ENCODE measurements around the gene COL28A1. TPM values are rescaled to one million over a fixed set of nuclear protein-coding genes. Genes with fewer than 3 reads are reported as not detected.
A peak's percentile ranks its signal among the peaks of the same experiment; 100 is the strongest.

Gene COL28A1
- not detected for polyA plus RNA-seq

DNA sequence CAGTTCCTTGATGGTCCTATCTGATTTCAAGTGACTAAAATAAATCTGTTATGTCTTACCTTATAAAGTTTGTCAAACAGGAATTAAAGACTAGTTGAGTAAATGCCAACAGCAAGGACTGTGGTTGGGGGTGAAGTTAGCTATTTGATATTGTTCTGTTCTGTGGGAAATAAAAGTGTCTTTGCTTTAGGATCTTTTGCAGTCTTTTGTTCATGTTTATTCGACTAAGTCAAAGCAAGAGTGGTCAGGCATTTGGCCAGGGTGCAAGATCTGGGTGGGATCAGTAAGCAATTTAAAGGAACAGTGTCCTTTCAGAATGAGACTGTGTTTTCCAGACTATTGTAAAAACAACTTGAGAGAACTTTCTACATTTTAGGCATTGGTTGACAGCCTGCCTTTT lies at the start of gene COL28A1:
Gene COL28A1, minus strand, starts transcription at position 183 of the 400 bp plus-strand sequence. CDS start 2,998 bp downstream, outside the sequence.
- Mint-ChIP-seq H3K27me3 (peaks cover 1% of the 10 kb centered on the region), H3K9me3 (peaks cover 0 to 3% (median 0%) of the 10 kb centered on the region in 3 donors), H3K4me1 (no peaks in the 10 kb centered on the region), H3K36me3 (no peaks in the 10 kb centered on the region), H3K4me3 (no peak within 1 kb of the TSS), H3K27ac (no peak within 1 kb of the TSS)

- Mint-ChIP-seq H3K27ac (no peak overlapping the region), H3K9me3 (no peaks in the 10 kb centered on the region), H3K4me1 (peaks cover 0 to 4% (median 2%) of the 10 kb centered on the region in 3 donors), H3K4me3 (no peak overlapping the region), H3K27me3 (no peaks in the 10 kb centered on the region), H3K36me3 (no peaks in the 10 kb centered on the region)
These were observed 49.0 kb upstream of the COL28A1 start for GRCh38 chr7:7584653-7585052.

DNA sequence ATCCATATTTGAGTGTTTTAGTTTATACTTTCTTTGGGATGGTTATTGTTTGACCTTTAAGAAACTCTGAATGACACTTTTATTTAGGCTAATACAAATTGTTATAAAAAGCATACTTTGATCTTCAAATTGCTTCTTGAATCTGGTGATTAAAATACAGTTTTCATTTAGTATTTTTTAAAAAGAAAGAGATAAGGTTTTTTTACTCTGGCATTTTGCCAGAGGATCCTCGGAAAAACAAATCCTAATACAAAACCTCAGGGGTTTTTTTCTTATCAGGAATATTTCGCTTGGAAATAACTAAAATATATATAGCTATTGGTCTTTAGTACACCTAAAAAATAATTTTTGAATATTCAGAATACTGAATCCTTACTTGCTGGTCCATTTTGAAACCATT lies 48.1 kb upstream of the COL28A1 start:
- no peak overlapping the region for H3K27ac Mint-ChIP-seq

DNA sequence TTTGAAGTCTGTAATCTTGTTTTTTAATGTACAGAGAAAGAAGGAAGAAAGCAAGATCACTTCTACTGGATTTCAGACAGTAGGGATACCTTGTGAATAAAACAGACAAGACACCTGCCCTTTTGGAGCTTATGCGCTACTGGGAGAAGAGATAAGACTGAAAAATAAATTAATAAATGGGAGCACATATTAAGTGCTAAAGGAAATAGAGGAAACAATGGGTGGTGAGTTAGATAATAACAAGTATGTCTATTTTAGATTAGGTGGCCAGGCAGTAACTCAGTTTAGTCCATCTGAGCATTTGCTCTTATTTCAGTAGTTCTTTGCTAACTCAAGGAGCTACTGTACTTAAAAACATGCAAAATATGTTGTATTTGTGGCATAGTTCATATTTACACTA lies 46.9 kb upstream of the COL28A1 start:
- peaks cover 0 to 4% (median 3%) of the 10 kb centered on the region in 3 donors for H3K4me1 Mint-ChIP-seq
- no peak overlapping the region for H3K4me3 Mint-ChIP-seq
- H3K9me3 Mint-ChIP-seq: no peaks in the 10 kb centered on the region
- H3K27me3 Mint-ChIP-seq: no peaks in the 10 kb centered on the region
- H3K27ac Mint-ChIP-seq: peak overlapping the region in 1 of 3 donors; percentile 87
- H3K36me3 Mint-ChIP-seq: no peaks in the 10 kb centered on the region

More for the DNA sequence above, 48.1 kb upstream of the COL28A1 start:
- H3K4me3 Mint-ChIP-seq: no peak overlapping the region
- H3K27me3 Mint-ChIP-seq: no peaks in the 10 kb centered on the region
- no peaks in the 10 kb centered on the region for H3K9me3 Mint-ChIP-seq
- H3K4me1 Mint-ChIP-seq: peaks cover 0 to 4% (median 2%) of the 10 kb centered on the region in 3 donors
- H3K36me3 Mint-ChIP-seq: no peaks in the 10 kb centered on the region

- Mint-ChIP-seq H3K4me3 (no peak overlapping the region), H3K27ac (no peak overlapping the region), H3K27me3 (no peaks in the 10 kb centered on the region), H3K9me3 (no peaks in the 10 kb centered on the region), H3K4me1 (peaks cover 0 to 4% (median 3%) of the 10 kb centered on the region in 3 donors), H3K36me3 (no peaks in the 10 kb centered on the region)
These were observed 46.0 kb upstream of the COL28A1 start for GRCh38 chr7:7581531-7582179.

DNA sequence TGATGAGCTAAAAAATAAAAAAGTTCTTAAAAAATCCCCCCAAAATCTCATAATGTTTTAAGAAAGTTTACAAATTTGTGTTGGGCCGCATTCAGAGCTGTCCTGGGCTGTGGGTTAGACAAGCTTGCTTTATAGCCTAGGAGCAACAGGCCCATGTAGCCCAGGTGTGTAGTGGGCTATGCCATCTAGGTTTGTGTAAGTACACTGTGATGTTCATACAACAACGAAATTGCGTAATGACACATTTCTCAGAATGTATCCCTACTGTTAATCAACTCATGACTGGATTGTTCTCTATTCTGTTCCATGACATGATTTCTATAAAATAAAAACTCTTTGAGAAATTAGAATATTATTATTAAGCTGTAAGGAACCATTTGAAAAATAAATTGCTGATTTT lies 44.0 kb upstream of the COL28A1 start:
- Mint-ChIP-seq H3K36me3 (no peaks in the 10 kb centered on the region), H3K4me3 (peak overlapping the region in 1 of 4 donors; percentile 19), H3K9me3 (no peaks in the 10 kb centered on the region), H3K27ac (no peak overlapping the region), H3K4me1 (peaks cover 0 to 4% (median 4%) of the 10 kb centered on the region in 3 donors), H3K27me3 (no peaks in the 10 kb centered on the region)

DNA sequence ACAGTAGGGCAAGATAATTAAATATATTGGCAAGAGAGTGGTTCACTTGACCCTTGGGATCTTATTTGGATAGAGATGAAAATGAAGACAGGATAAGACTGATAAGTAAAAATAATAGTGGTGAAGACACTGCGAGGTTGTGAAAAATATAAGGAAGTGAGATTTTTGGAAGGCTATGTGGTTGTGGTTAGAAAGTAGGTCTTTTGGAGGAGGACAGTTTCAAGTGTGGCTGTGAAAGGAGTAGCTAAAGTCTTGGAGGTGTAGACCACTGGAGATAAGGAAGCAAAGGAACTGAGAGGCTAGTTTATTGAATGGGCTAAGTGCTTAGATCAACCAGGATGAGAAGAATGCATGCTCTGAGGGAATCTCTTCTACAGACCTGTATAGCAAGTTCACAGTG lies 42.2 kb upstream of the COL28A1 start:
- Mint-ChIP-seq H3K9me3 (no peaks in the 10 kb centered on the region), H3K36me3 (no peaks in the 10 kb centered on the region), H3K4me1 (peaks cover 2 to 13% (median 4%) of the 10 kb centered on the region in 3 donors), H3K4me3 (no peak overlapping the region), H3K27me3 (no peaks in the 10 kb centered on the region), H3K27ac (no peak overlapping the region)

DNA sequence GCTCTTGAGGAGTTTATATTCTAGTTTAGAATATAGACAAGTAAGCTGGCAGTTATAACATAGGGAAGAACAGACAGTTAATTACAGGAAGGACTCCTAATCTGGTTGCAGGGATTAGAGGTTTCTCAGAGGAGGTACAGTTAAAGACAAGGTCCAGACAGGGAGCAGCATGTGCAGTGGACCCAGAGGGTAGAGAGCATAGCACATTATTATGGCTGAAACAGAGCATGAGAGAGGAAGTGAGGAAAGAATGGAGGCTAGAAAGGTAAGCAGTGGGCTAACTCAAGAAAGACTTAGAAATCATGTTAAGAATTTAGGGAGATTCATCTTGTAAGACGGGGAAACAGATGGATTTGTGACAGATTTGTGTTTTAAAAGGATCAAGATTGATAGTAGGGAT lies 40.7 kb upstream of the COL28A1 start:
- peaks cover 0 to 19% (median 4%) of the 10 kb centered on the region in 3 donors for H3K4me1 Mint-ChIP-seq
- H3K9me3 Mint-ChIP-seq: no peaks in the 10 kb centered on the region
- no peak overlapping the region for H3K27ac Mint-ChIP-seq
- H3K27me3 Mint-ChIP-seq: no peaks in the 10 kb centered on the region
- no peaks in the 10 kb centered on the region for H3K36me3 Mint-ChIP-seq
- no peak overlapping the region for H3K4me3 Mint-ChIP-seq

- peak overlapping the region in 2 of 3 donors; percentile 2 to 68 for H3K27ac Mint-ChIP-seq
- H3K9me3 Mint-ChIP-seq: no peaks in the 10 kb centered on the region
- H3K4me1 Mint-ChIP-seq: peaks cover 21 to 40% (median 23%) of the 10 kb centered on the region in 3 donors
- no peak overlapping the region for H3K4me3 Mint-ChIP-seq
- no peaks in the 10 kb centered on the region for H3K27me3 Mint-ChIP-seq
- H3K36me3 Mint-ChIP-seq: no peaks in the 10 kb centered on the region
These were observed 38.0 kb upstream of the COL28A1 start for GRCh38 chr7:7573701-7574100.

DNA sequence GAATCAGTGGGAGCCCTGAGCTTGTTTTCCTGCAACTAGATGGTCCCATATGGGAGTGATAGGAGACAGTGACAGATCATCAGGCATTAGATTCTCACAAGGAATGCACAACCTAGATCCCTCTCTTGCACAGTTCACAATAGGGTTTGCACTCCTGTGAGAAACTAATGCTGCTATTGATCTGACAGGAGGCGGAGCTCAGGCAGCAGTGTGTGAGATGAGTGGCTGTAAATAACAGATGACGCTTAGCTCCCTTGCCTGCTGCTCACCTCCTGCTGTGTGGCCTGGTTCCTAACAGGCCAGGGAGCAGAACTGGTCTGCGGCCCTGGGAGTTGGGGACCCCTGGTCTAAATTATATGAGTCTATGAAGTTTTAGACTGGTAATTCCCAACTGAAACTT lies 34.9 kb upstream of the COL28A1 start:
- H3K27me3 Mint-ChIP-seq: no peaks in the 10 kb centered on the region
- no peaks in the 10 kb centered on the region for H3K9me3 Mint-ChIP-seq
- H3K36me3 Mint-ChIP-seq: no peaks in the 10 kb centered on the region
- H3K4me1 Mint-ChIP-seq: peaks cover 29 to 51% (median 33%) of the 10 kb centered on the region in 3 donors
- H3K27ac Mint-ChIP-seq: peak overlapping the region in 2 of 3 donors; percentile 94 to 96
- peak overlapping the region in 3 of 4 donors; percentile 34 to 92 (median 55) for H3K4me3 Mint-ChIP-seq

DNA sequence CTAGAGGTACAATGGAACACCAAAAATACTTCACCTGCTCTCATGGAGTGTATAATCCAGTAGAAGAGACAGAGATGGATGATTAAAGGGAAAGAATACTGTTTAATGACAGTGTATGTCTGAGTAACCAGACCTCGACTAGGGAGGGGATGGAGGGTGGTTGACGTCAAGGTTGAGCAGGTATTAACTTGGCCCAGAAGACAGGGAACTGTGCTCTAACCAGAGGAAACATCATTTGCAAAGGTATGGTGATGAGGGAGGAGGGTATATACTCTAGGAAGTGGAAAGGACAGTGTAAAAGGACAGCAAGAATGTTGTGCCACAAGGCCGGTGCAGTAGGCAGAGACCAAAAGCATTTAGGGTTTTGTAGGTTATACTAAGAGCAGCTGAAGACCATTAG lies 33.9 kb upstream of the COL28A1 start:
- Mint-ChIP-seq H3K27me3 (no peaks in the 10 kb centered on the region), H3K27ac (peak overlapping the region; percentile 94 to 96 (median 96)), H3K36me3 (no peaks in the 10 kb centered on the region), H3K4me3 (peak overlapping the region; percentile 77 to 95 (median 89)), H3K9me3 (no peaks in the 10 kb centered on the region), H3K4me1 (peaks cover 29 to 50% (median 33%) of the 10 kb centered on the region in 3 donors)

GRCh38 chr7:7569081-7569527 lies 33.4 kb upstream of the COL28A1 start:
- Mint-ChIP-seq H3K9me3 (no peaks in the 10 kb centered on the region), H3K27me3 (no peaks in the 10 kb centered on the region), H3K4me1 (peaks cover 29 to 47% (median 33%) of the 10 kb centered on the region in 3 donors), H3K27ac (peak overlapping the region; percentile 94 to 96 (median 96)), H3K36me3 (no peaks in the 10 kb centered on the region), H3K4me3 (peak overlapping the region; percentile 77 to 95 (median 89))

DNA sequence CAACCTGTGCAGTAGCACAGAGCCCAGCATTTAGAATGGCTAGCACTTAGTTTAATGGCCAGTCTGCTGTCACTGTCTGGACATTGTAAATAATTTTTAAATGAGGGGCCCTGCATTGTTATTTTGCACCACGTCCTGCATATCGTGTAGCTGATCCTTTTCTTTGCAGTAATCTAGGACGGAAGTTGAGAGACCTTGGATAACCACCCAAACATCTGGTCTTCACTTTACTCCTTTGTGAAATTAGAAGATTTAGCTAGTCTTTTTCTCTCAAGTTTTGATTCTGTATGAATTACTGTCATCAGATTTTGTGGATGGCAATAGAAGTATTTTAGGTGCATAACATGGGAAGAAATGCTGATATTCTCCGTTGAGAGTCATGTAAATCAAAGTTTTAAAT lies 32.9 kb upstream of the COL28A1 start:
- H3K4me3 Mint-ChIP-seq: peak overlapping the region; percentile 77 to 95 (median 89)
- H3K27me3 Mint-ChIP-seq: no peaks in the 10 kb centered on the region
- peaks cover 28 to 46% (median 33%) of the 10 kb centered on the region in 3 donors for H3K4me1 Mint-ChIP-seq
- no peaks in the 10 kb centered on the region for H3K9me3 Mint-ChIP-seq
- peak overlapping the region; percentile 94 to 96 (median 96) for H3K27ac Mint-ChIP-seq
- H3K36me3 Mint-ChIP-seq: no peaks in the 10 kb centered on the region

DNA sequence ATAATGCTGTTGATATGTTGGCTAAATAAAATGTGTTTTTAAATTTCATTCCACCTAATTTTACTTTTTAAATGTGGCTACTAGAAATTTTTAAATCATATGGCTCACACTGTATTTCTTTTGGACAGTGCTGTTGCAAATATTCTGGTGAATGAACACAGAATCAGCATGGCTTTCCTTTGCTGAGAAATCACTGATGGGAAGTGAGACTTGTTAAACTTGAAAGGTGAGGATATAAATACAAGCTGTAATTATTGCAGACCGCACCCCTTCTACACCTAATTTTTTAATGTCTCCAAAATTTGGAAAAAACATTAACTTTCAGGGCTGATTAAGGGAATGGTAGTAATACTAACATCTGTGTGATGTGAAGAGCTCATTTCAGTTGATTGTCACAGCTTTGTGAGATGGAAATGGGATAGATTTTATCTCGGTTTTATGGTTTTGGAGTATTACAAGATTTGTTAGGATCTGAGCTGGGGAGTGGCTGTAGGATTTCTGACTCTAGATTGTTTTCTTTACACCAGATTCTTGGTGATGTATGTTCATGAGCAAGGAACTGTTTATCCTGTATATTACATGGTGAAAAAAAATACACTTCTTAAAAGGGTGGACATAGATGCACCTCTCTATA lies 32.3 kb upstream of the COL28A1 start:
- H3K27me3 Mint-ChIP-seq: no peaks in the 10 kb centered on the region
- no peaks in the 10 kb centered on the region for H3K36me3 Mint-ChIP-seq
- H3K4me3 Mint-ChIP-seq: peak overlapping the region; percentile 77 to 95 (median 89)
- peak overlapping the region; percentile 94 to 96 (median 96) for H3K27ac Mint-ChIP-seq
- peaks cover 28 to 43% (median 33%) of the 10 kb centered on the region in 3 donors for H3K4me1 Mint-ChIP-seq
- no peaks in the 10 kb centered on the region for H3K9me3 Mint-ChIP-seq
